Sigmoid colon (tissue), 7 donors: ENCODE data around the gene TMEM43. TPM values are rescaled to one million over a fixed set of nuclear protein-coding genes. Genes with fewer than 3 reads are reported as not detected.

Experiments
- DNase-seq: peaks from one replicate; pipeline ENCODE4 v3.0.0-alpha.2; 2019
- H3K27ac ChIP-seq, 4 donors: fragments of 200-600 bp; sonication (generic); one replicate each; pipeline ENCODE4 v1.5.1; 2016 to 2019; ENCODE audit warnings: mild to moderate bottlenecking in 1 of 4
- H3K27me3 ChIP-seq, 3 donors: fragments of 200-600 bp; sonication (generic); one replicate each; pipeline ENCODE4 v1.5.1; 2019; ENCODE audit warnings: mild to moderate bottlenecking in 1 of 3
- H3K36me3 ChIP-seq, 4 donors: fragments of 200-600 bp; sonication (generic); one replicate each; pipeline ENCODE4 v1.5.1; 2016 to 2019
- H3K4me1 ChIP-seq, 4 donors: fragments of 200-600 bp; sonication (generic); one replicate each; pipeline ENCODE4 v1.5.1; 2017 to 2019
- H3K4me3 ChIP-seq, 4 donors: fragments of 200-600 bp; sonication (generic); one replicate each; pipeline ENCODE4 v1.5.1; 2017 to 2019; ENCODE audit warnings: mild to moderate bottlenecking in 2 of 4, moderate library complexity in 1 of 4
- H3K9me3 ChIP-seq, 4 donors: fragments of 200-600 bp in 3 of 4; sonication (generic) in 3 of 4; one replicate each; pipeline versions ENCODE4 v1.5.1 to v1.6.1; 2013 to 2019
- EP300 ChIP-seq, 4 donors: sonication (generic); formaldehyde crosslinking; IDR thresholded peaks; one replicate each; pipeline ENCODE4 v1.6.1; 2017; ENCODE audit warnings: antibody characterized with exemption in 4 of 4
- POLR2A ChIP-seq, 2 donors: fragments of 450-650 bp; IDR thresholded peaks; one replicate each; pipeline ENCODE4 v1.6.1; 2016; ENCODE audit warnings: antibody characterized with exemption in 2 of 2, mild to moderate bottlenecking in 2 of 2, moderate library complexity in 2 of 2
- POLR2AphosphoS5 ChIP-seq, 4 donors: sonication (generic); formaldehyde crosslinking; IDR thresholded peaks; one replicate each; pipeline ENCODE4 v1.6.1; 2017; ENCODE audit warnings: antibody characterized with exemption in 4 of 4
- WGBS, 2 donors: extraction: QIAGEN DNeasy Blood & Tissue Kit; methylation state at CpG; one replicate each; pipeline ENCODE4 v1.1.7; 2013; 5-methylcytosine and 5-hydroxymethylcytosine counted together
- intact Hi-C: fragments of 100-400 bp; cut with DNase I; formaldehyde crosslinking; loops from one replicate; pipeline ENCODE4 v1.15.1; 2023
- polyA plus RNA-seq, 3 donors: library from polyadenylated mRNA; stranded (reverse); fragments of 200-250 nt; gene quantifications; one replicate each; pipeline ENCODE4 v1.2.3, GENCODE V29; 2013
- total RNA-seq, 4 donors: library from RNA; depleted of rRNA; stranded (reverse); fragments of >200 nt; gene quantifications; one replicate each; pipeline ENCODE4 v1.1.0, GENCODE V29; 2016
- TF ChIP-seq, protein P1 (sequence below), 4 experiments: fragments of 450-650 bp in 3 of 4; fragments of 200-600 bp in 1 of 4; IDR thresholded peaks; one replicate each; pipeline ENCODE4 v1.5.1; 2016 to 2019; ENCODE audit warnings: antibody characterized with exemption in 4 of 4, mild to moderate bottlenecking in 3 of 4, moderate library complexity in 2 of 4
- donor health status: healthy with polysubstance abuse.
- donor health status: Bipolar disorder and iron deficiency.
- donor health status: healthy.

The TMEM43 gene
- total and polyA plus RNA-seq, 7 donors = 6.0 to 88.3 (median 68.0) TPM

DNA sequence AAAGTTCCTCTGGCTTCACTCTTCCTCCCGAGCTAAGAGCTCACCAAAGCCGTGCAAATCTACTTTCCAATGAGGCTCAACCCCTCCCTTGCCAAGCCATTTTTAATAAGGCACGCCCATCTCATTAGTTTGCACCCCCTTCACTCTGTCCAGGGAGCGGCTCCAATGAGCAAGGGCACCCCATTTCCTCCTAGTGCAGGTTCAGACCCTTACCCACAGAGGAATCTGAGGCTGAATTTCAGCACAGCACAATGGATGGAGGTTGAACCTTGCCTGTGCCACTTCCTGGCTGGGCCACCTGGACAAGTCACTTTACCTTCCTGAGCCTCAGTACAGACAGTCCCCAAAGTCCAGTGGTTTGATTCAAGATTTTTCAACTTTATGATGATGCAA is 28.1 kb downstream of the TMEM43 start:
- intact Hi-C loops = no loop called here
- WGBS, 2 donors = 82 to 89% methylated on average over 4 of the region's 4 CpGs
- no peaks in the 10 kb centered on the region for H3K9me3 ChIP-seq
- no peak overlapping the region for H3K27ac ChIP-seq
- no peaks in the 10 kb centered on the region for H3K4me1 ChIP-seq
- H3K27me3 ChIP-seq = no peaks in the 10 kb centered on the region
- DNase-seq = no peak
- H3K4me3 ChIP-seq = no peak overlapping the region
- peaks cover 4 to 96% (median 29%) of the 10 kb centered on the region in 4 donors for H3K36me3 ChIP-seq
- TF ChIP-seq EP300 (IDR thresholded peaks at IDR 0.05) (no peak), POLR2A (IDR thresholded peaks at IDR 0.05) (no peak)
- TF ChIP-seq, protein P1, sequence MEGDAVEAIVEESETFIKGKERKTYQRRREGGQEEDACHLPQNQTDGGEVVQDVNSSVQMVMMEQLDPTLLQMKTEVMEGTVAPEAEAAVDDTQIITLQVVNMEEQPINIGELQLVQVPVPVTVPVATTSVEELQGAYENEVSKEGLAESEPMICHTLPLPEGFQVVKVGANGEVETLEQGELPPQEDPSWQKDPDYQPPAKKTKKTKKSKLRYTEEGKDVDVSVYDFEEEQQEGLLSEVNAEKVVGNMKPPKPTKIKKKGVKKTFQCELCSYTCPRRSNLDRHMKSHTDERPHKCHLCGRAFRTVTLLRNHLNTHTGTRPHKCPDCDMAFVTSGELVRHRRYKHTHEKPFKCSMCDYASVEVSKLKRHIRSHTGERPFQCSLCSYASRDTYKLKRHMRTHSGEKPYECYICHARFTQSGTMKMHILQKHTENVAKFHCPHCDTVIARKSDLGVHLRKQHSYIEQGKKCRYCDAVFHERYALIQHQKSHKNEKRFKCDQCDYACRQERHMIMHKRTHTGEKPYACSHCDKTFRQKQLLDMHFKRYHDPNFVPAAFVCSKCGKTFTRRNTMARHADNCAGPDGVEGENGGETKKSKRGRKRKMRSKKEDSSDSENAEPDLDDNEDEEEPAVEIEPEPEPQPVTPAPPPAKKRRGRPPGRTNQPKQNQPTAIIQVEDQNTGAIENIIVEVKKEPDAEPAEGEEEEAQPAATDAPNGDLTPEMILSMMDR (IDR thresholded peaks at IDR 0.05) = no peak

DNA sequence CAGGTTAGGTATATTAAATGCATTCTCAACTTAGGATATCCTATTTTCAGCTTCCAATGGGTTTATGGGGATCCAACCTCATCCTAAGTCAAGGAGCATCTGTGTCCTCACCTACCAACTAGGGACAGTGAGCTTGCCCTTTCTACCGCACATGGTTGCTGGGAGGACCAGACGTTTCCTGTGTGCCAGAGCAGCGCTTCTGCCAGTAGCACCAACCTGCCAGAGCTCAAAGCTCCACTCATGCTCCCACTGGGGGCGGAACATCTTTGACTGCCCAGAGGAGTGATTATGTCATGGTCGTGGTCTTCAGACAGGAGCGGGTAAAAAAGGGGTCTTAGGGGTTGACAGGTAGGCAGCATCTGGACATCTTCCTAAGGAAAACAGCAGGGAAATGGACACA is 28.8 kb downstream of the TMEM43 start:
- TF ChIP-seq POLR2AphosphoS5 (IDR thresholded peaks at IDR 0.05) = no peak
- TF ChIP-seq EP300 (IDR thresholded peaks at IDR 0.05) = no peak
- TF ChIP-seq, protein P1 (IDR thresholded peaks at IDR 0.05) = no peak
- TF ChIP-seq POLR2A (IDR thresholded peaks at IDR 0.05) = no peak
- Histone ChIP-seq H3K4me3 (no peak overlapping the region), H3K27me3 (no peaks in the 10 kb centered on the region), H3K36me3 (peaks cover 8 to 96% (median 34%) of the 10 kb centered on the region in 4 donors), H3K9me3 (no peaks in the 10 kb centered on the region), H3K27ac (no peak overlapping the region), H3K4me1 (no peaks in the 10 kb centered on the region)
- DNase-seq = no peak
- WGBS, 2 donors = 96% methylated on average over 6 of the region's 6 CpGs
- intact Hi-C loops = no loop called here

DNA sequence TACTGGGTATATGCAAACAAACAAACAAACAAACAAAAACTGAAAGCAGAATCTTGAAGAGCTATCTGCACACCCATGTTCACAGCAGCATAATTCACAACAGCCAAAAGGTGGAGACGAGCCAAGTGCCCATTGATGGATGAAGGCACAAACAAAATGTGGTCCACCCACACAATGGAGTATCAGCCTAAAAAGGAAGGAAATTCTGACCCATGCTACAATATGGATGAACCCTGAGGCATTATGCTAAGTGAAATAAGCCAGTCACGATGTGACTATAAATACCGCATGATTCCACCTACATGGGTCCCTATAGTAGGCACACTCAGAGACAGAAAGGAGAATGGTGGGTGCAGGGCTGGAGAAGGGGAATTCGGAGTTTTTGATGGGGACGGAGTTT is 29.4 kb downstream of the TMEM43 start:
- H3K9me3 ChIP-seq = no peaks in the 10 kb centered on the region
- intact Hi-C loops = no loop called here
- no peaks in the 10 kb centered on the region for H3K4me1 ChIP-seq
- no peak overlapping the region for H3K4me3 ChIP-seq
- peaks cover 11 to 96% (median 41%) of the 10 kb centered on the region in 4 donors for H3K36me3 ChIP-seq
- H3K27ac ChIP-seq = no peak overlapping the region
- H3K27me3 ChIP-seq = no peaks in the 10 kb centered on the region
- no peak for TF ChIP-seq EP300 (IDR thresholded peaks at IDR 0.05)
- no peak for TF ChIP-seq POLR2AphosphoS5 (IDR thresholded peaks at IDR 0.05)
- TF ChIP-seq, protein P1 (IDR thresholded peaks at IDR 0.05) = no peak
- no peak for TF ChIP-seq POLR2A (IDR thresholded peaks at IDR 0.05)
- no peak for DNase-seq
- 95 to 97% methylated on average over 5 of the region's 5 CpGs for WGBS, 2 donors

DNA sequence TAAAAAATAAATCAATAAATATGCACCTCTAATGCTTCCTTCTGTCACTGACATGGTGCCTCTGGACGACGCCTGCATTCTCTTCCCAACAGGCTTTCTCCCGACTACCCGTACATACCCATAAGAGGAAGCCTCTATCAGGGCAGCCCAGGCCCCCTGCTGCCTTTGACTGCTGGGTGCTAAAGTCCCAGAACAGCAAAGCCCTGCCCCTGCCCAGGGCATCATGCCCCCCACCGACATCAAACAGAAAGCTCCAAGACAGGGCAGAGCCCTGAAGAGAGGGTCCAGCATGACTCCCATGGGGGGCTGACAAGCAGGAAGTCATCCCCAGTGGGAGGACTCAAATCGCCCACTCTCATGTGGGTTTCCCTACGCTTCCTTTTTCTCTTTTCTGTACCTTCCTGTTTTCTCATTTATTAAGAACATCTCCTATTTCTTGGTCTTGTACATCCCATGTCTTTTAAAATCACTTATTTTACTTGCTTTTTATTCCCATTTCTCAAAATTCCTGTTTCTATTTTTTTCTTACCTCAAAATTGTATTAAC is 30.1 kb downstream of the TMEM43 start:
- Histone ChIP-seq H3K36me3 (peaks cover 16 to 96% (median 45%) of the 10 kb centered on the region in 4 donors), H3K9me3 (no peaks in the 10 kb centered on the region), H3K27ac (no peak overlapping the region), H3K4me1 (no peaks in the 10 kb centered on the region), H3K4me3 (no peak overlapping the region), H3K27me3 (no peaks in the 10 kb centered on the region)
- intact Hi-C loops = no loop called here
- no peak for DNase-seq
- TF ChIP-seq, protein P1 (IDR thresholded peaks at IDR 0.05) = no peak
- no peak for TF ChIP-seq POLR2A (IDR thresholded peaks at IDR 0.05)
- 85 to 91% methylated on average over 7 of the region's 7 CpGs for WGBS, 2 donors

DNA sequence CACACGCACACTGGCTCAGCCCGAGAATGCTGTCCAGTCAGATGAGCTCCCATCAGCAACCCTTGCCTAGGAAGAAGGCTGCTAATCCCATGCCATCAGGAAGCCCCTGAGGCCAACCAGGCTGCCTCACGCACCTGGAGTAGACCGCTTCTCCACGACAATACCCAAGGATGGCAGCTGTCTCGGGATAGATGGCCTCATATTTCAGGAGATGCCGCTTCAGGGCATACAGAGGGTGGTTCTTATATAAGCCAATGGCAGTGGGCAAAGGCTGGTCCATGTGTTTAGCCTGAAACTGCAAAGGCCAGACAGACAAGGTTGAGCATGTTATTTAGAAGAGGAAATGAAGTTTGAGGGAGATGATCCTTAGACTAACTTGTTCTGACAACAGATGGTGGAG is 31.3 kb downstream of the TMEM43 start:
- intact Hi-C loops = no loop called here
- 97 to 98% methylated on average over 7 of the region's 7 CpGs for WGBS, 2 donors
- TF ChIP-seq POLR2A (IDR thresholded peaks at IDR 0.05) = no peak
- TF ChIP-seq POLR2AphosphoS5 (IDR thresholded peaks at IDR 0.05) = no peak
- TF ChIP-seq, protein P1 (IDR thresholded peaks at IDR 0.05) = no peak
- no peak for TF ChIP-seq EP300 (IDR thresholded peaks at IDR 0.05)
- H3K27ac ChIP-seq = no peak overlapping the region
- DNase-seq = no peak
- H3K36me3 ChIP-seq = peaks cover 24 to 98% (median 54%) of the 10 kb centered on the region in 4 donors
- H3K4me3 ChIP-seq = no peak overlapping the region
- H3K27me3 ChIP-seq = no peaks in the 10 kb centered on the region
- H3K4me1 ChIP-seq = no peaks in the 10 kb centered on the region
- H3K9me3 ChIP-seq = peaks cover 0 to under 1% (median 0%) of the 10 kb centered on the region in 4 donors
